SKM-1 (cell line): ENCODE results near the gene KCNJ8.
"Not testable (repeated sequence)": the region's sequence is repeated elsewhere in the genome, so short reads cannot be mapped to it uniquely, and the experiment has no call there.

Source experiments
- DNase-seq: peaks from one replicate; lab custom pipeline; 2025; ENCODE audit not compliant: unreplicated experiment; lab: John Stamatoyannopoulos, UW

KCNJ8 gene

DNA sequence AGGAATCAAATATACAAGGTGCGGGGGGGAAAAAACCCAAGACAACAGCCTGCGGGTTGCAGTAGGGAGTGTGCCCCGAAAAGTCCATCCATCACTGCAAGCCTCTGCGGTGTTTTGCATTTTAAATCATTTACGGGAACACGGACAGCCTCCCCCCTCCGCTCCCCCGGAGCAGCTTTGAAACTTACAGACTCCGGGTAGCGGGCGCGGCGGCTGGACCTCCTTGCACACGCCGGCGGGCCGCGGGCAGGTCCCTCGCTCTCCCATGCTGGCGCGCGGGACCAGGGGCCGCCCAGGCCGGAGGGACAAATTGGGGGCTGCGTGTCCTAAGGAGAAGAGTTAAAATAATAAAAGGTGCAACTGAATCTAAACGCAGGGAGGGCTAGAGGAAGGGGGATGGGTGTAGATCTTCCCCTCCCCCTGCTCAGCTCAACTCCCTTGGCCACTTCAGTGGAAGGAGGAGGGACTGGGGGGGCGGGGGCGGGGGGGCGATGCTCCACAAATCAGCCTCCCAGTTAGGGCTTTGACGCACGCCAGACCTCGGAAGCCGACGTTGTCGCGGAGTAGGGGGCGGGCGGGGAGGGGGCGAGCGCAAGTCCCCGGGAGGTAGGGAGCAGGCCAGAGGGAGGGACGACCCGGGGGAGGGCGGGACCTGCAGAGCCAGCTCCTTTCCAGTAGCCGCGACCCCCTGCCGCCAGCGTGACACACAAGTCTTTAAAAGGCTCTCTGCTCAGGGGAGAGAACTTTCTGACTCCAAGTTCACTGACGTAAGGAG lies at the start of gene KCNJ8:
Gene KCNJ8 (minus strand): TSS at position 349 of the 775 bp plus-strand sequence. CDS start 1,090 bp downstream, outside the sequence.
- no peak for DNase-seq

DNA sequence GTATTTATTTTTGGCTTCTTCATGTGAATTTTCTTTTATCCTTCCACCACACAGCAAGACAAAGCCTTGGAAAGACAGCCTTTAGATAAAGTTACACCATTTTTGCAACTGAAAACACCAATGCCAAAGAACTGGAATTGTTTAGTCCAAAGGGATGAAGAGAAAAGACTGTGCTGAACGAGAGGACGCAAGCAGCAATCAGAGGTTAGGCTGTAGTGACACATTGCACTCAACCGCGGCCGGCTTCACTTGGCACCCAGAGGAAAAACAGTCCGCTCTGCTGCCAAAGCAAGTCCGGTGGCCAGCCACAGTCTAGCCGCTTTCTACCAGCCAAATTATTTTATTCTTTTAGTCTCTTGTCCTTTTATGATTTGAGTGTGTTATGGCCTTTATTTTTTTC lies 49.1 kb upstream of the KCNJ8 start:
- DNase-seq: no peak

GRCh38 chr12:21819678-21820077 lies 45.2 kb upstream of the KCNJ8 start:
- DNase-seq: no peak

- no peak for DNase-seq
Measured at GRCh38 chr12:21819236-21819635, 44.7 kb upstream of the KCNJ8 start.

DNA sequence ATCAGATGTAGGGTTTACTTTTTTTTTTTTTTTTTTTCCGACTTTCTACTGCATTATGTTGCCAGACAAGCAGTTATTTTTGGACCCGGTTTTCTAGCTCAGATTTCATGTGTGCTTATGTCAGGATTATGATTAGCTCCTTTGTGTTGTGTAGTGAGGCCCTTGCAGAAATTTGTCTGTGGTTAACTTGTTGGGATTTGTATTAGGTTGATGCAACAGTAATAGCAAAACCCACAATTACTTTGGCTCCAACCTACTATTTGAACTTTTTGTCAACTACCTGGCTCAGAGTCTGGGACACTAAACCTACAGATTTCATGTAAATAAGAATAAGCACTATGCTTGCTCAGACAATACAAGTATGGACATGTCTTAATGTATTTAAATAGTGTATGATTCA lies 44.1 kb upstream of the KCNJ8 start:
- DNase-seq: no peak

DNA sequence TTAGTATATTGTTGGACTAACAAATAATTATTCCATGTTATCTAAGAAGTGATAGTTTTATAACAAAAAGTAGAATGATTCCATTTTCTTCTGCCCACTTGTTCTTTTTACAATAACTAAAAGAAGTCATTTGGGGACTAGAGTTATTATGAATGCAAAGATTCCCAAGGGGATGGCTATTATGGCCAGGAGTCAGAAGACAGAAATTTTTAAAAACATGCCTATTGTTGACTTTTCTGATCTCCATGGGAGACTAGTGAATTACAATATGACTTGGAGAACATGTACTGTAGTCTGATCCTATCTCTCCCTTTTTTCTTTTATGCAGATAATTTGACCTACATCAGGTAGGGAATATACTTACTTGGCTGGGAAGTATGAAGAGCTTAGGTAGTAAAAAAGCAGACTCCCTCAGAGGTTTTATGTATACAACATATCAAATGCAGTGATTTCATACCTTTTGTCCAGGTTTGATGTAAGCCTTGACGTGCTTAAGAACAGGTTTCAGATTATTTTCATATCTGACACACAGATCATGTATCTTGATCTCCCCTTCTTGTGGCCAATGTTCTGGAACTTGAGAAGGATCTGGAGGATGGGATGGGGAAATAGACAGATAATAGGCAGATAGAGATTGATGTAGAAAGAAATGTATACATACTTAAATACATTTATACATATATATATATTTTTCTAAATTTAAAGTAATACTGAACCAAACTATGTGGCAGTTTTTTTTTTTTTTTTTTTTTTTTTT lies 41.0 kb upstream of the KCNJ8 start:
- no peak for DNase-seq

DNA sequence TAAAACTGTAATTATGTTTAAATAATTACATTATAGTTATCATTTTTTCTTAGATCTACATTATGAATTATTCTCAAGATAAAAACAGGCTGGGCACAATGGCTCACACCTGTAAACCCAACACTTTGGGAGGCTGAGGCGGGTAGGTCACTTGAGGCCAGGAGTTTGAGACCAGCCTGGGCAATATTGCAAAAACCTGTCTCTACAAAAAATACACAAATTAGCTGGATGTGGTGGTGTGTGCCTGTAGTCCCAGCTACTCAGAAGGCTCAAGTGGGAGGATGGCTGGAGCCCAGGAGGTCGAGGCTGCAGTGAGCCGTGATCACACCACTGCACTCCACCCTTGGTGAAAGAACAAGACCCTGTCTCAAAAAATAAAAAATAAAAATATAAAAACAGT lies 40.3 kb upstream of the KCNJ8 start:
- DNase-seq: no peak

GRCh38 chr12:21814327-21814726 lies 39.8 kb upstream of the KCNJ8 start:
- DNase-seq: no peak

DNA sequence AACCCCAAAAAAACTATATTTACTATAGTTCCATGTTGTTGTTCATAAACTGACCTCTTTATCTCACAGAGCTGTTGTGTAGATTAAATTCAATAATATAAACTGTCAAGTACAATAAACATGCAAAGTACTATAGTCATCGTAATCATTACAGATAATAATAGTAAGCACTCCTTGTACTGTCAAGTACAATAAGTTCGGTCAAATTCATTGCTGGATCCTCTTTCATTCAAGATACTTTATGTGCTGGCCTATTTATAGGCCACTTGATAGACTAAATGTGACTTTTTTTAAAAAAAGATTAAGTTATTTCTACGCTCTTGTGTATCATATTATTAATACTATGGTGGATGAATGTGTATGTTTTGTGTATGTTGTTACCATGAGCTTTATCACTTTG lies 39.2 kb upstream of the KCNJ8 start:
- no peak for DNase-seq

GRCh38 chr12:21813125-21813524 lies 38.6 kb upstream of the KCNJ8 start:
- no peak for DNase-seq

DNA sequence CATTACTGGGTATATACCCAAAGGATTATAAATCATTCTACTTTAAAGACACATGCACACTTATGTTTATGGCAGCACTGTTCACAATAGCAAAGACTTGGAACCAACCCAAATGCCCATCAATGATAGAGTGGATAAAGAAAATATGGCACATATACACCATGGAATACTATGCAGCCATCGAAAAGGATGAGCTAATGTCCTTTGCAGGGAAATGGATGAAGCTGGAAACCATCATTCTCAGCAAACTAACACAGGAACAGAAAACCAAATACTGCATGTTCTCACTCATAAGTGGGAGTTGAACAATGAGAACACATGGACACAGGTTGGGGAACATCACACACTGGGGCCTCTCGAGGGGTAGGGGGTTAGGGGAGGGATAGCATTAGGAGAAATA lies 37.8 kb upstream of the KCNJ8 start:
- not testable (repeated sequence) for DNase-seq

- no peak for DNase-seq
Measured at GRCh38 chr12:21809100-21809499, 34.6 kb upstream of the KCNJ8 start.

GRCh38 chr12:21806255-21806654 lies 31.7 kb upstream of the KCNJ8 start:
- no peak for DNase-seq

DNA sequence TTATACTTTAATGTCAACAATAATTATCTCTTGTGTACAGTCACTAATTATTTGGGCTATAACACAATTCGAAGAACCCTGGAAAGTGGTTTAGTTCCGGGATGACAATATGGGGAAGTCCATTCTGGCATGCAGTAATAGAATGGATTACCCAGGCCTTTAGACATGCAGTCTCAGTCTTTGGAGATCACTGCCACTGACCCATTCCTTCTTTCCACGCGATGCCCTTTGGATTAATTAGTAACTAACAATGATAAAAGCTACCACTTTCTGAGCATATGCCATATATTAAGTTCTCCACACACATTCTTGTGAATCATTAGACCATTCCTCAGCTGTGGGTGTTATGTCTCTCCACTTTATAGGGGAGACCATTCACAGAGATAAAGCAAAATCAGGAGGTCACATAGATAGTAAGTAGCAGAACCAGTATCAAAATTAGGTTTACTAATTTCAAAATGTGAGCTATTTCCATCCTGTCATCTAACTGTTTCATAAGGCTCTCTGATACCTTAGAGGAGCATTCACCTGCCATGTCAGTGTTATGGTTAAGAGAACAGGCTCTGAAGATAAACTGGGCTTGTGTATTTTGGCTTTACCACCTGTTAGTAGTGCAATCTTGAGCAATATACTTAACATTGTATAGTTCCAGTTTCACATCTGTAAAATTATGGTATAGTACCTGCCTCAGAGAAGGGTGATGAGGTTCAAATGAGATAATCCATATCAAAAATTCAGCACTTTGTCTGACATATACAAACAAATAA lies 27.2 kb upstream of the KCNJ8 start:
- no peak for DNase-seq

GRCh38 chr12:21800011-21800410 lies 25.5 kb upstream of the KCNJ8 start:
- DNase-seq: no peak

DNA sequence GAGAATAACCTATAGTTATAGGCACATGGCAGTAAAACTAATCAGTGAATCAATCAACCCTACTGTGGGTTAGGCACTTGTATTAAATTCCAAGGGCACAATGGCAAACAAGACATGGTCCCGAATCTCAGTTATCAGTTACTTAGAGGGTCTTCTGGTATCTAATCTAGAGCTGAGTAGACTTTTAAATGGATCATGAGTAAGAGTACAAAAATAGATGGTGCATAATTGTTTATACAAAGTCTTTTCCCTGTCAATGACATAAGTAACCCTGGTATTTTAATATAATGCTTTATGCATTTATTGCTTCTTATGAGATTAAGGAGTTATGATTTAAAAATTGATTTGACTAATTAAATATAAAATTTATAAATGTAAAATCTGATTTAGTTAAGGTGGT lies 23.0 kb upstream of the KCNJ8 start:
- DNase-seq: no peak

DNA sequence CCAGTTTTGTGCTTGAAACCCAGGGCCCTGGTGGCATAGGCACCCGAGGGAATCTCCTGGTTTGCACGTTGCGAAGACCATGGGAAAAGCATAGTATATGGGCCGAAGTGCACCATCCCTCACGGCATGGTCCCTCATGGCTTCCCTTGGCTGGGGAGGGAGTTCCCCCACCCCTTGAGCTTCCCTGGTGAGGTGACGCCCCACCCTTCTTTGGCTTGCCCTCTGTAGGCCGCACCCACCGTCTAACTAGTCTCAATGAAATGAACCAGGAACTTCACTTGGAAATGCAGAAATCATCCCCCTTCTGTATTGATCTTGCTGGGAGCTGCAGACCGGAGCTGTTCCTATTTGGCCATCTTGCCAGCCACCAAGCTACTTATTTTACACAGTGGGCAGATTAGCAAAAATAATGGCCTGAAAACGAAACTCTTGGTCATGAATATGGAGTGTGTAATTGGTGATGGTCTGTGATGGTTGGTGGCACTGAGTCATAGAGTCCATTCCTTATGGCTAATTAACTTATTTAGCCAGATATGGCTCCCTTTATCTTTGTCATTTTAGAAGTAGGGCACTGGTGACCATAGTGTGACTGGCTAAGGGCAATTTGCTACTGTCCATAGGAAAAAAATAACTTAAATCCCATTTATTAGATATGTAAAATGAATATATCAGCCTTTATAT lies 21.3 kb upstream of the KCNJ8 start:
- DNase-seq: no peak

- DNase-seq: not testable (repeated sequence)
Measured at GRCh38 chr12:21794807-21795595, 20.5 kb upstream of the KCNJ8 start.

DNA sequence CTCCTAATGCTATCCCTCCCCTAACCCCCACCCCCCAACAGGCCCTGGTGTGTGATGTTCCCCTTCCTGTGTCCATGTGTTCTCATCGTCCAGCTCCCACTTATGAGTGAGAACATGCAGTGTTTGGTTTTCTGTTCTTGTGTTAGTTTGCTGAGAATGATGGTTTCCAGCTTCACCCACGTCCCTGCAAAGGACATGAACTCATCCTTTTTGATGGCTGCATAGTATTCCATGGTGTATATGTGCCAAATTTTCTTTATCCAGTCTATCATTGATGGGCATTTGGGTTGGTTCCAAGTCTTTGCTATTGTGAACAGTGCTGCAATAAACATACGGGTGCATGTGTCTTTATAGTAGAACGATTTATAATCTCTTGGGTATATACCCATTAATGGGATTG lies 15.2 kb upstream of the KCNJ8 start:
- DNase-seq: not testable (repeated sequence)
